AG09319 (cell line): Measurements from ENCODE around the gene DNAH2.

Source experiments
- DNase-seq: peaks from one replicate; pipeline ENCODE4 v3.0.0-alpha.2; 2010; ENCODE audit warnings: low read depth; ENCODE audit errors: extremely low read depth
- TF ChIP-seq, protein P1 (sequence below): IDR thresholded peaks from 2 replicates; pipeline ENCODE4 v1.5.1; 2011; ENCODE audit warnings: low read depth, mild to moderate bottlenecking, inconsistent platforms, low read length, moderate library complexity

The DNAH2 gene

DNA sequence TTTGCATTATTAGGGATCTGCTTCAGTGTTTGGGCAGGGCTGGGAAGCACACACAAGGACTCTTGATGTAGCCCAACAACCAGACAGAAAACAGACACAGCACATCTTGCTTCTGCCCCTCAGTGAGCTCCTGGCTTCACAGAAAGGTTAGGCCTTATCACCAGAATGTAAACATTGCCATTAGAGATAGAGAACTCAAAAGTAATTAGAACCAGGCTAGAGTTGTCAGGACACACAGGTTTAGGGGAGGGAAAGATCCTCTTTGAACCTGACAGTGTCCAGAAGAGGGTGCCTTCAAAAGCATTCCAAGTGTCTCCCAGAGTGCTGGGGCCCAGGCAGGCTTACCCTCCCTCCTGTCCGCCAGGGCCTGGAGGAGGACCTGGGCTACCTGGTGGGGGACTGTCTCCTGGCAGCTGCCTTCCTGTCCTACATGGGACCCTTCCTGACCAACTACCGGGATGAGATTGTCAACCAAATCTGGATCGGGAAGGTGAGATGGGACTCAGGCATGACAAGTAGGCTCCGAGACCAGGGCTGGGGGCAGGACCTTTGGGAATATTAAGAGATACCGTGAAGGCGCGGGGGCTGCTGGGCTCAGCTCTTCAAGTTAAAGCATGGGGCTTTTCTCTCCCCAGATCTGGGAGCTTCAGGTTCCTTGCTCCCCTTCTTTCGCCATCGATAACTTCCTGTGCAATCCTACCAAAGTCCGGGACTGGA is 99.5 kb downstream of the DNAH2 start:
- no peak for DNase-seq
- TF ChIP-seq, protein P1, sequence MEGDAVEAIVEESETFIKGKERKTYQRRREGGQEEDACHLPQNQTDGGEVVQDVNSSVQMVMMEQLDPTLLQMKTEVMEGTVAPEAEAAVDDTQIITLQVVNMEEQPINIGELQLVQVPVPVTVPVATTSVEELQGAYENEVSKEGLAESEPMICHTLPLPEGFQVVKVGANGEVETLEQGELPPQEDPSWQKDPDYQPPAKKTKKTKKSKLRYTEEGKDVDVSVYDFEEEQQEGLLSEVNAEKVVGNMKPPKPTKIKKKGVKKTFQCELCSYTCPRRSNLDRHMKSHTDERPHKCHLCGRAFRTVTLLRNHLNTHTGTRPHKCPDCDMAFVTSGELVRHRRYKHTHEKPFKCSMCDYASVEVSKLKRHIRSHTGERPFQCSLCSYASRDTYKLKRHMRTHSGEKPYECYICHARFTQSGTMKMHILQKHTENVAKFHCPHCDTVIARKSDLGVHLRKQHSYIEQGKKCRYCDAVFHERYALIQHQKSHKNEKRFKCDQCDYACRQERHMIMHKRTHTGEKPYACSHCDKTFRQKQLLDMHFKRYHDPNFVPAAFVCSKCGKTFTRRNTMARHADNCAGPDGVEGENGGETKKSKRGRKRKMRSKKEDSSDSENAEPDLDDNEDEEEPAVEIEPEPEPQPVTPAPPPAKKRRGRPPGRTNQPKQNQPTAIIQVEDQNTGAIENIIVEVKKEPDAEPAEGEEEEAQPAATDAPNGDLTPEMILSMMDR, result no peak

DNA sequence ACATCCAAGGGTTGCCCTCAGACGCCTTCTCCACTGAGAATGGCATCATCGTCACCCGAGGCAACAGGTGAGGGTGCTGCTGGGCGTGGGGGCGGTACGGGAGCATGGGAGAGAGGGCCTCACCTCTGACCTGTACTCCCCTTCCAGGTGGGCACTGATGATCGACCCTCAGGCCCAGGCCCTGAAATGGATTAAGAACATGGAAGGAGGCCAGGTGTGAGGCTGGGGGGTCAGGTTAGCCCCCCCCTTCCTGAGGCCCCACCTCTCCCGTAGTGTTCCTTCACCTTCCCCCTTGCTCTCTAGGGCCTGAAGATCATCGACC is 100.1 kb downstream of the DNAH2 start:
- DNase-seq, result no peak
- TF ChIP-seq, protein P1, result no peak

DNA sequence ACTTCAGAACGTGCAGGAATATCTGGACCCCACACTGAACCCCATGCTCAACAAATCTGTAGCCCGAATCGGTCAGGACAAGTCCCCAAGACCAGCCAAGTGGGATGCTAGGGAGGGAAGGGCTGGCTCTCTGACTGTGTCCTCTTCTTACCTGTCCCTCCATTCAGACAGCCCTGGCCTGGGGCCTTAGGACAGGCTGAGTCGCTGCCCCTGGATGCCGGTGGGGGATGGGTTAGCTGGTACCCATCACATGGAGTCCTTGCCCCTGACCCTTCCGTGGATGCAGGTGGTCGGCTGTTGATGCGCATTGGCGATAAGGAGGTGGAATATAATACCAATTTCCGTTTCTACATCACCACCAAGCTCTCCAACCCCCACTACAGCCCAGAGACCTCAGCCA is 100.5 kb downstream of the DNAH2 start:
- TF ChIP-seq, protein P1, result no peak
- DNase-seq, result no peak

DNA sequence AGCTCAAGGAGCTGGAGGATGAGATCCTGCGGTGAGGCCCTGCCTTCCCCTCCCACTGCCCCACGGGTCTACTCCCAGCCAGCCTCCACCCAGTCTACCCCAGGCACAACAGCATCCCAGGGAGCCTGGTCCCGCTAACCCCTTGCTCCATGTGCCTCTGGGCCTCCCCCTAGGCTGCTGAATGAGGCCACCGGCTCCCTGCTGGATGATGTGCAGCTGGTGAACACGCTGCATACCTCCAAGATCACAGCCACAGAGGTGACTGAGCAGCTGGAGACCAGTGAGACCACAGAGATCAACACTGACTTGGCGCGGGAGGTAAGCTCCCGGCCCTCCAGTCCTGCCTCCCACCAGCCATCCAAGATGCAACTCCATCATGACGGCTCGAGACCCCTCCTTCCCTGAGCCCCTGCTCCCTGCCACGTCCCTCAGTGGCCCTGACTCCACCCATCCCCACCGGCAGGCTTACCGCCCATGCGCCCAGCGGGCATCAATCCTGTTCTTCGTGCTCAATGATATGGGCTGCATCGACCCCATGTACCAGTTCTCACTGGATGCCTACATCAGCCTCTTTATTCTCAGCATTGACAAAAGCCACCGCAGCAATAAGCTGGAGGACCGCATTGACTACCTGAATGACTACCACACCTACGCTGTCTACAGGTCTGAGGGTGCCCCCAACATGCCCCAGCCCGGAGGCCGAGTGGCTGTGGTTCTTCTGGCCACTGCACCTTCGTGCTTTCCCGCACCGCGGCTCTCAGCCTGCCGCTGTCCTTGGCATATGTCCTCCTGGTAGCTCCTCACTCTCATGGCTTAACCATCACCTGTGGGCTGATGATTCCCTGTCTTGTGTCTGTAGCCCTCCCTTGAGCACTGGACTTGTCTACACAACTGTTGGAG is 101.5 kb downstream of the DNAH2 start:
- TF ChIP-seq, protein P1, result no peak

DNA sequence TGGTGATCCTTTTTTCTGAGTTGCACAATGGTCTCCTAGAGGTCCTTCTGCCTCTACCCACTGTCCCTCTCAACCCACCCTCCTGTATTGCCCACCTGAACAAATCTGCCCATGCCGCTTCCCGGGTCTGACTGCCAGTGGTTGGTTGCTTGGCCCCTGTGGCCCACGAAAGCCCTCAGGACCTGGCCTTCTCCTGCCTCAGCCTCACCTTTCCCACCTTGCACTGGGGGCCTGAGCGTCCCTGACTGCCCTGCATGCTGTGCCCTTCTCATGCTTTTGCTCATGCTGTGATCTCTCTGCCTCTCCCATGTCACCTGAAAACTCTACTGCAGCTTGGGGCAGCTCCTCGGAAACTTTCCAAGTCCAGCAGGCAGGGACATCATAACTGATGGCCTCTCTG is 102.7 kb downstream of the DNAH2 start:
- DNase-seq, result no peak
- TF ChIP-seq, protein P1, result no peak

More for the DNA sequence above, 101.5 kb downstream of the DNAH2 start:
- no peak for DNase-seq

DNA sequence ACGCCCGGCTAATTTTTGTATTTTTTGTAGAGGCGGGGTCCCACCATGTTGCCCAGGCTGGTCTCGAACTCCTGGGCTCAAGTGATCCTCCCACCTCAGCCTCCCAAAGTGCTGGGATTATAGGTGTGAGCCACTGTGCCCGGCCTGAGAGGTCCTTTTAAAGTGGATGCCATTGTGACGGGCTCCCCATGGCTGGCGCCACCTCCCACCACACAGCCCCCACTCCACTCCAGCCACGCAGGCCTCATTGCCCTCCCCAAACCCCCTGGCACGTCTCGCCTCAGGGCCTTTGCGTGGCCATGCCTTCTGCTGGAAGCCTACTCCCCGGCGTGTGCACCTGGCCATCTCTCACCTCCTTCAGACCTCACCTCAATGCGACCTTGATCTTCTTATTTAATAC is 104.6 kb downstream of the DNAH2 start:
- TF ChIP-seq, protein P1, result no peak
- DNase-seq, result no peak

DNA sequence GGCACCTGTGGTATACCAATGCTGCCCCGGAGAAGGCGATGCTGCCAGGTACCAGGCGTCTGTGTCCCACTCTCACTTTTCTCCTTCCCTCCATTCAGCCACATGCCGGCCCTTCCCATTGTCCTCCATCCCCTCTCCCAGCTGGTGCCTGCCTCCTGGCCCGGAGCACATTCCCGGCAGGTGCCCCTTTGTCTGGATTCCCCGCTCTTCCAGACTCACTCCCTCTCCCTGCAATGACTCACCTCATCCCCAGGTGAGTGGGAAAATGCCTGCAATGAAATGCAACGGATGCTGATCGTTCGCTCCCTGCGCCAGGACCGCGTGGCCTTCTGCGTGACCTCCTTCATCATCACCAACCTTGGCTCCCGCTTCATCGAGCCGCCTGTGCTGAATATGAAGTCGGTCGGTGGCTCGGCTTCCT is 106.0 kb downstream of the DNAH2 start:
- no peak for DNase-seq
- TF ChIP-seq, protein P1, result no peak
